TTC549 (cell line): ENCODE measurements around the gene ANKS1B.
"Not testable (repeated sequence)": the region's sequence is repeated elsewhere in the genome, so short reads cannot be mapped to it uniquely, and the experiment has no call there.

Source experiments
- FAIRE-seq: peaks from 2 replicates; lab custom pipeline; 2012; peaks lifted over from hg19 to GRCh38; lab: Jason Lieb, UNC

The ANKS1B gene

DNA sequence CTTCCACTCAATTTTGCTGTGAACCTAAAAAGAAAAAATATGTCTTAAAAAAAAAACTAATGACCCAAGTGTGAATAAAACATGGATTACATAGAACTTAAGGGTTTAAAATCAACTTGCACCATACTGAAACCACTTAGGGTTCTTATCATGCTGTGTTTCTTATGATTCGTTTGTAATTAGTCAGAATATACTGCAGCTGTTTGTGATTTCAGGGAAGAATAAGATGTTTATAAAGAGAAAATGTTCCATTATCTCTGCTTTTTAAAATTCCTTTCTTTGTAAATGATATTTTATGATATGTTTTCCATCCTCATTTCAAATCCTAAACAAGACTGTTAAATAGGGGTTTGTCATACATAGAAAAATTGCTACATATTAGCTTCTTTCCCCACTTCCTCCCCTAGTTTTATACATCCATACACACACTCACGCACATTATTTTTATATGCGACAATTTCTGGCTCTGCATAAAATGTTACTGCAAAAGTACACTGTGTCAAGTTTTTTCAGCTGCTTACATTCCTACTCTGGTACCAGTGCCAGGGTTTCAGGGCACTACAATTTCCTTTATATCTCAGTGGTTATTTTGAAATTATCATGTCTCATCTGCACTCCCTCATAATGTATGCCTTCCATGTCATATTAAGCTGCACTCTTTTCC, 612.3 kb downstream of the ANKS1B start:
- no peak for FAIRE-seq

DNA sequence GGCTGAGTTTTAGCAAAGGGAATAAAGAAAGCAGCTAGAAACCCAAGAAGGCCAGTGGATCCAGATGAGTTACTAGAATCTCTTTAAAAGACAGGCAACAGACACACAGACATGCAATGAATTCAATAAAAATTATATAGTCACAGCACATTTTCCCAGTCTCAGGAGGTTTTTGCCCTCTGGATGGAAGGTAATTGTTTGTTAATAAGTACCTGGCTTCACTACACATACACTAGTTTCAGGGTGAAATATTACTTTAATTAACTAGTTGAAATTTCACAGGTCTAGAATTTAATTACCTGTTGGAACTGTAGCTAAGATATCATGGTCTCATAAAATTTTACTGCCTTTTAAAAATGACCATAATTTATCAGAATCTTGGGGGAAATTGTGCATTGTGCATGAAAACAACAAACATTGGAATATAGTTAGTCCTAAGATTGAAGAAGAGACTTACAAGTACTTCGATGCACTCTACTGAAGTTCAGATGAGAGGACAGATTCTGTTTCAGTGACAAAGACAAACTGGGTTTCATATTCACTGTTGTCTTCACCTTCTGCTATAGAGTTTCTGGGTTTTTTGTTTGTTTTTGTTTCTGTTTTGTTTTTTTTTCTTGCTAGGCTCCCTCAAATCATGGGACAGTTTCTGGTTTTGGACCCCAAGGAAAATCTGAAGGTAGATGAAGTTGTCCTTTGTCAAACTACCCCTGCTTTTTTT, 614.2 kb downstream of the ANKS1B start:
- no peak for FAIRE-seq

DNA sequence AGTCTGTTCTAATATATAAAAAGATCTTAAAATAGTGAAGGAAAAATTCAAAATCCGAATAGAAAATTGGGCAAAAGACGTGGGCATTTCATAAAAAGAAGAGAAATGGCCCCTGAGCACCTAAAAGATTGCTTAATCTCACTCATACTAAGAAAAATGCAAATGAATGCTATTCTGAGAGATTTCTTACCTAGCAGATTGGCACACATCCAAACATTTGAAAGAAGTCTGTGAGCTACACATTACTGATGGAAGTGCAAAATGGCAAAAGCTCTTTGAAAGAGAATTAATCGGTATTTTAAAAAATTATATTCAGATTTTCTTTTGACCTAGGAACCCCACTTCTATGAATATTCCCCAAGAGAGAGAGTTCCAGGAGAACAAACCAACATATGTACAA, 617.6 kb downstream of the ANKS1B start:
- no peak for FAIRE-seq

DNA sequence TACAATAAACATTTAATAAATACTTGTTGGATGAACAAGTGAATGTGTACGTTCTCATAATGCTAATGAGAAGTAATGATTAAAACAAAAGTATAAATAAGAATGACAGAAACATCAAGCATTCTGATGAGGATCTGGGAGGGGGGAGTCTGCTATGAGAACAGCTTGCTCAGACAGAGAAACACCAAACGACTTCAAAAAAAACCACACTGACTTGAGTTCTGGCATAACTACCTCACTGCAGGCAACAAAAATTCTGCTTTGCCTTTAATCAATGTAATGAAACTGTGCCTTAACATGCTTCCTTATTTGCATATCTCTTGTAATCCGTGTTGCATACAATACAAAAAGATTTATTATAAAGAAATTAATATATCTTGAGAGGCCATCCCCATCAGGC, 632.5 kb downstream of the ANKS1B start:
- FAIRE-seq = no peak

DNA sequence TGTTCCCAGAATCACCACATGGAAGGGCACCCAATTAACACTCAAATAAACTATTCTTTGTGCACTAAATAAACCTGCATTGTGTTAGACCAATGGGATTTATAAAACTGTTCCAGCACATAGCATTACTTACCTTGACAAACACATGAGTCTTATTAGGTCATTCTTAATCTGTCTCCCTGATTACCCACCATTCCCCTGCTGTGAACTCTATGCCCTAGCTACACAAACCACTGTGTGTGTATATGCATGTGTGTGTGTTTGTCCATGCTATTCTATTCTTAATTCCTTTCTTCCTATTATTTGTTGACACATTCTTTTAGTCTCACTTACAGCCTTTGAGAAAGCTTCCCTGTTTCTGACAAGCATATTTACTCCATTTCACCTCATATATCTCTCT, 640.8 kb downstream of the ANKS1B start:
- FAIRE-seq = no peak

DNA sequence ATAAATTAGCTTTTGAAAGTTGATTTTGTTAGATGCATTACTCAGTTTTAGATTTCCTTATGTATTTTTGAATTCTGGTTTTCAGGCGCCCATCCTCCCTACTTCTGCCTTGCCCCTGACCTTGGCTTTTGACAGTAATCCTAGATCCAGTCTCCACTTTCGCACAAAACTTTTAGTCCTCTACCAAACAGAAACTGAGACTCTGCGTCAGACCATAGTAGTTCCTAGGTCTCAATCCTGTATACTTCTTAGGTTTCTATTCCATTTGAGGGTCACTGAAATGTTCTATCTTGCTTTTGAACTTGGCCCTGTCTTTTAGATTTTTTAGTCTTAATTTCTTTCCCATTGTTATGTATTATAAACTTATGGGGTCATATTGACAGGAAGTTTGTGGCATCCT, 645.1 kb downstream of the ANKS1B start:
- FAIRE-seq = no peak

DNA sequence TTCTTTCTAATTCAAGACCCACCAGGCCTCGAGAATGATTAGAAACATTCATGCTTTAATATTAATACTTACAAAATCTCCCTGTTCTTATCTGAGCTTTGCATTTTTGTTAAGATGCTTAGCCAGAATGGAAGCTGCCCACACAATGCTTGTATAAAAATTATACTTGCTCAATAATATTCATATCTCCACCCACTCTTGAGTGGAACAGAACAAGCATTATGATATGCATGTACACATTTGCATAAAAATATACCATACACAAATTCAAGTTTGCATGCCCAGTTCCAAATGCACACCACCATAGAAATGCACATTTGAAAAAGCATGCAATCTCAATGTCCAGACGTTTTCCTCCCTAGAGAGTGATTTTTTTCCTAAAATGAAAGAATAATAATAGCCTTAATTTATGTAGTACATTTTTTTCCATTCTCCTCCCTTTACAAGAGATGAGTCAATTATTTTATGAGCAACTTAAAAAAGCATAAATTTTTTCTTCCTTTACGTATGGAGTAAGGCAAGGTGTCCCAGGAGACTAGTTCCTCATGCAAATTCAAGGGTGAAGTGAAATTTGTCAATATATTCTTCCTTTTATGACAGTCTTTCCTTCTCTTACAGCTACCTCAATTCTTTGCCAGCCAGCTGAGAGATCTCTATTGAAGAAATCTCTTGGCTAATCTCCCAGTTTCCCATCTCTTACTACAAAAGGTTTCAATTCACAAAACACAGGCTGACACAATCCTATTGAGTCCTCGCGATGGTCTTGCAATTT, 650.3 kb downstream of the ANKS1B start:
- FAIRE-seq = no peak

DNA sequence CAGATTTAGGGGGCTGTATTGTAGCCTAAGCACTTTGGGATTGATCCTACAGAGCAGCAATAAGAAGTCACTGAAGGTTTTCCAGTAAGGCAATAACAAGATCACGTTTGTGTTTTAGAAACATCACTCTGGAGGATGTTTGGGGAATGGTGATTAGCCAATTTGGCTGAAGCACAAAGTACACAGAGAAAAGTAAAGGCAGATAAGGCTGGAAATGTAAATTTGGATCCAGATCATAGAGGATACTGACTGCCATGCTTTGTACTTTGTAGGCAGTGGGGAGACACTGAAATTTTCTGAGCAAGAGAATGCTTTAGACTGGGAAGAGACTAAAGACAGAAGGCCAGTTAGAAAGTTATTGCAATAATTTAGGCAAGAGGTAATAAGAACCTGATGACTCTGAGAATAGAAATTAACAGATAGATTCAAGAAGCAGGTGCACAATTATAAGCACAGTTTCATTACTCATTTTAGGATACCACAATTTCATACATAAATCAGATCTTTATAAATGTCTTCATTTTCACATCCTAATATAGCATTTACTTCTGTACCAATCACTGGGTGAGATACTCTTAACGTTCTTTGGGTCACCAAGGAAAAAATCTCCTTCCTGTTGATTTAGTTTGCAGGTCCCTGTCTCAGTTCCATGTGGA, 651.7 kb downstream of the ANKS1B start:
- no peak for FAIRE-seq

DNA sequence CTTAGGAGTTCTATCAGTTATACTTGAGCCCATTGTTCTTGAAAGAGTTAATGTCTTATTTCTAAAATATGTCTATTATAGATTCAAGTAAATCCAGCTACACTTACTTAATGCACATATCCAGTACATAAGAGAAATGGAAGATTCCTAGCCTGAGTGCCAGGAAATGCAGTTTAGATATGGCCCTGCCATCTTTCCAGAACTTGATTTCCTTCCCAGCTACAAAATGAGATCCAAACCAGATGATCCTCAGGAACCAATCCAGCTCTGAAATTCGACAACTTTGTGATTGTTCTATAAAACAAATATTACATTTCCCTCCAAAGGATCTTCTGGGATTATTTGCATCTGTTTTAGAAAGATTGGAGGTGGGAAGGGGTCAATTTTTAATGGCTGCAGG, 654.5 kb downstream of the ANKS1B start:
- no peak for FAIRE-seq

DNA sequence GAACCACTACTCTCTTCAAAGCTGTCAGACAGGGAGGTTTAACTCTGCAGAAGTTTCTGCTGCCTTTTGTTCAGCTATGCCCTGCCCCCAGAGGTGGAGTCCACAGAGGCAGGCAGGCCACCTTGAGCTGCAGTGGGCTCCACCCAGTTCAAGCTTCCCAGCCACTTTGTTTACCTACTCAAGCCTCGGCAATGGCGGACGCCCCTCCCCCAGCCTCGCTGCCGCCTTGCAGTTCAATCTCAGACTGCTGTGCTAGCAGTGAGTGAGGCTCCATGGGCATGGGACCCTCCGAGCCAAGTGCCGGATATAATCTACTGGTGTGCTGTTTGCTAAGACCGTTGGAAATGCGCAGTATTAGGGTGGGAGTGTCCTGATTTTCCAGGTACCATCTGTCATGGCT, 663.5 kb downstream of the ANKS1B start:
- FAIRE-seq = not testable (repeated sequence)

DNA sequence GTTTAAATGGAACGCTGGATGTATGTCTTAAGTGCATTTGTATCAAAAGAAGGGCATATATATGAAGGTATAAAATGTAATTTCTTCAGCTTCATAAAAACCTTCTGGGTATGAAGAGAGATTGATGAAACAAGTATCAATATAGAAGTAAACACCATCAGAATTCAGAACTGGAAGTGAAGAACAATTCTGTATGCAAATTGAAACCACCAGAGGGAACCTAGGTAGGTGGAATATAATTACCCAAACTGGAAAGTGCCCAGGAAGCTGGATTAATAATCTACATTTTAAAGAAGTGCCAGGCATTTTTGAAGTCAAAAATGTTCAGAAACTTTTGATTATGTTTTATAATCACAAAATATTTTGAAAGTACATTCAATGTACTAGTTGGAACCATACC, 673.4 kb downstream of the ANKS1B start:
- FAIRE-seq = no peak

DNA sequence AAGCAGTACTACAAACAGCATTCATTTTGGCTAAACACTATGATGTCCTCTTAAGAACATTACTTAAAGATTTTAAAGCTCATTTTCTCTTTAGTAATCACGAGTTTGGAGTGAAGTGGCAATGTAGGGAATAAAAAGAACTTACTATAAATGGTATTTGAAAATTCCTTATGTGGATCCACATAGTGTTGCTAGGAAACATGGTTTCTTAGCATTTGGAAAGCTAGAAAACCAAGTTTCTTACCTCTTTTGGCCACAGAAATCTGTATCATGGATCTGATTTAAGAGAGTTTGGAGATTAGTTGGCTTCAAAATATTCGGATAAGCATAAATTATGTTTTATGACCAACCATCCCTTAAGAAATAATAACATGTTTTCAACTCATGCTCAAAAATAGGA, 674.9 kb downstream of the ANKS1B start:
- no peak for FAIRE-seq

DNA sequence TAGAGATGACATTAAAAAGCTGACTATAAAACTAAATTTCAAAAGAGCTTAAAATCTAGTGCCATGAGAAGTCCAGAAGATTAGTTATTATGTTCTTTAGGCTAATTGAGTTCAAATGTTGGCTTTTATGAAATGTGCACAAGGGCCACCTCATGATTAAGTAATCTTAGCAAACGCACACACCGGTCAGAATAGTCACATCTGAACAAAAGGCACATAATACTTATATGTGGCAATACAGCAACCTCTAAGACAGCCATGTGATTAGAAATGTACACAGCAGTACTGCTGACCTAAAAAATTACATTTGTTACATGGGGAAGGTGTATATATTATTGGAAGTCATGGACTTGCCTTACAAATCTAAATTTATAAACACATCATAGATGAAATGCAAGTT, 681.9 kb downstream of the ANKS1B start:
- FAIRE-seq = no peak

DNA sequence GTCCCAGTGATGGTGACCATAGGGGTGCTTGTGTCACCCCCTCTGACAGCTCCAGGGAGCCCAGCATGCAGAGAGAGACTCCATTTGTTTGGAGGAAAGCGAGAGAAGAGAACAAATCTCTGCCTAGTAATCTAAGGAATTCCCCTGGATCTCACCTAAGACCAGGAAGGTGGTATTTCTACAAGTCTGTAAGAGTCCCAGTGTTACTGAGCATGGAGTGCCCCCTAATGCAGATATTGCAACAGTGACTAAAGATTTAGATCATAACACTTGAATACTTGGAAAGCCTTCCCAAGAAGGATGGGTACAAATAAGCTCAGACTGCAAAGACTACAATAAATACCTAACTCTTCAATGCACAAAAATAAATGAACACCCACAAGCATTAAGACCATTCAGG, 697.6 kb downstream of the ANKS1B start:
- no peak for FAIRE-seq

DNA sequence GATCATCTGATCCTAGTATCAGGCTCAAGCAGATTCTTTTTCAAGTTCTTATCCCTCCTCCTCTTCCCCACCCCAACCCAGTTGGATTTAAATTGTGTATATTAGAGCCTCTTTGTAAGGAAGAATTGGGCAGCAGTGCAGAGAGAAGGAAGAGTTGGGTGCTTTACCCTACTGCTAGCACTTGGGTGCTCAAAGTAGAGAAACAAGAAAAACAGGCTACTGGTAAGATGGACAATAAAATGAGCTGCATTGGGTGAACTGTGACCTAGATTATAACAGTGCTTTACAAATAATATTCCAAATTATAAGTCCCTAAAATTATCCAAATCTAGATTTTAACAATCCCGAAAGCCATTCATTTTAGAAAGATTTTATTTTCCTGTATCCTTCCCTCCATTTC, 700.6 kb downstream of the ANKS1B start:
- FAIRE-seq = no peak

DNA sequence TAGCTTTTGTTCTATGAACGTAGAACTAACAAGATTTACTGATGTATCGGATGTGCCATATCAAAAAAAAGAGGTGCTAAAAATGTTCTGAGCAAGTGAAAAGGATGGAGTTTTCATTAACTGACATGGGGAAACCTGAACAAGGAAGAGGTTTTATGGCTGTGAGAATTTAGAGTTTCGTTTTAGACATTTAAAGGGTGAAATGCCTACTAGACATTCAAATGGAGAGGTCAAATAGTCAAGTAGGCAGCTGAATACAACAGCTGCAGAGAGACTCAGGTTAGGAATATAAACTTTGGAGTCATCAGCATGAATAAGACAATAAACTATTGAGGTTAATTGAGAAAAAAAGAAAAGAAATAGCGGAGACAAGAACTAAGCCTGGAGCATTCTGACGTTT, 702.1 kb downstream of the ANKS1B start:
- no peak for FAIRE-seq

DNA sequence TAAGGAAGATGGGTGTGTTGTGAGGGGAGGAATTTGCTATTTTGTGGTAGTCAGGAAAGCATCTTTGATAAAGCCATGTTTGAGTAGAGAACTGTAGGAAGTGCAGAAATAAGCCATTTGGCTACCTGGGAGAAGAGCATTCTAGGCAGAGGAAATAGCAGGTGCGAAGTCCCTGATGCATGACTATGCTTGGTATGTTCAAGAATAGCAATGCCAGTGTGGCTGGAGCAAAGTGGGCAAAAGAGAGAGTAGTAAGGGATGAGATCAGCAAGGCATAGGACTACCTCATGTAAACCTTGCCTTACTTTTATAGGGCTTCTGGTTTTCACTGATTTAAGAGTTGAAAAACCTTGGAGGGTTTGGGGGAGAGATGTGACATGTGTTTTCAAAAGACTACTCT, 702.6 kb downstream of the ANKS1B start:
- no peak for FAIRE-seq

DNA sequence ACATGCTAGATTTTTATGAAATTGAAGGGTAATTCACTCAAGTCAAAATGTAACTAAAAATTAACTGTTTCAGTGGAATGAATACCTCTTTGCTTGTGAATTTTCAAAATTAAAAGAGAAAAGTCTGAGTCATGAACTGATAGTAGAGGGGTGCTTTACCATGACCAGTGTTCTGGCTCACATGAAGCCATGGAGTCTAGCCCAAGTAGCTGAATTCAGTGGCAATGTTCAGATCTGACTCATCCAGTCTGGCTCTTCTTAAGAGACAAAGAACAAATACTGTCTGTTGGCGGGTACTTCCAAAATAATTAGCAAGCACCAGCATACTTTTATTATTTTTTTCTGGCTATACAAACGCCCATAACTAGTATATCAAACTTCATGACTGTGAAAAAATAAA, 703.5 kb downstream of the ANKS1B start:
- no peak for FAIRE-seq

DNA sequence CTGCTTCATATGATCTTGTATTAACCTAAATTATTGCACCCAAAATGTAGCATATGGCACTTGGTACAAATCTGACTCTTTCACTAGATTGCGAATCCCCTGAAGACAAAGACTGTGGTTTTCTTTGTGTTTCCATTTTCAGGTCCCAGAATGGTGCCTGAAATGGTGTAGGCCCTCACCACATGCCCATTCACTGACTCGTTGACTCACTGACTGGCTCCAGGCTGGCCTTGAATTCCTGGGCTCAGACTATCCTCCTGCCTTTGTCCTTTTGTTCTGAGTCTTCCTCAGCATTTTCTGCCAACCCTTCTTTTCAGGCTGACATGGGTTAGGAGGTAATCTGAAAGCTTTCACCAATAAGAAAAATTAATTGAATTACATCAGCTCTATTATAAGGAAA, 705.8 kb downstream of the ANKS1B start:
- FAIRE-seq = no peak

DNA sequence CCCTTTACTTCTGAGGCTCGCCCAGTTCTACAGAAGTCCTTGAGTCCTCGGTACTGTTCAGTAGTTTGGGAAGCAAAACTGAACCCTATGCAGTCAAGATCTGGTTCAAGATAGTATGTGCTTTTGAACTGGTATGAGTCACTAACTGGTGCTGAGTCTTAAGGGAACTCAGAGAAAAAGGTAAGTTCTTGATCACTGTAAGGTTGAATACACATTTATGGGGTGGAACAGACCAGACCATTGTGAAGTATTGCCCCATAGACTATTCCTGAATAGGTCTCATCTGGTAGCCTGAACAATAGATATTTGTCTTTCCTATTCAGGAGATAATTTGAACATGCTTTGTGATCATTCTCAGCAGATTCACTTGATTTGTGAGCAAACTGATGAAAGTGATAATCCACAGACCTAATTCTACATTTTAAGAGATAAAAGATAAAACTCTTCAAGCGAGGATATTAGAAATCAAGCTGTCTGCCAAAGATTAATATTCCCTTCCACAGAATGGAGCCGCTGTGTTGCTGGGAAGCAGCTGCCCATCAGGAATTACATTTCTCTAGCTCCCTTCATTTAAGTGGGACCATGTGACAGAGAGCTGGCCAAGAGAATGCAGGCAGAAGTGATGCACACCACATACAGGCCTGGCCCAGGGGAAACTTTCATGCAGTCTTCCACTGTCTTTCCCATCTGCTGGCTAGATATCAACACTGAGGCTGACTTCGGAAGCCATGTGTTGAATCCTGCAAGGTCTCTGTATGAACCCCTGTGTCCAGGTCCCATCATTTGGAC, 707.0 kb downstream of the ANKS1B start:
- no peak for FAIRE-seq

DNA sequence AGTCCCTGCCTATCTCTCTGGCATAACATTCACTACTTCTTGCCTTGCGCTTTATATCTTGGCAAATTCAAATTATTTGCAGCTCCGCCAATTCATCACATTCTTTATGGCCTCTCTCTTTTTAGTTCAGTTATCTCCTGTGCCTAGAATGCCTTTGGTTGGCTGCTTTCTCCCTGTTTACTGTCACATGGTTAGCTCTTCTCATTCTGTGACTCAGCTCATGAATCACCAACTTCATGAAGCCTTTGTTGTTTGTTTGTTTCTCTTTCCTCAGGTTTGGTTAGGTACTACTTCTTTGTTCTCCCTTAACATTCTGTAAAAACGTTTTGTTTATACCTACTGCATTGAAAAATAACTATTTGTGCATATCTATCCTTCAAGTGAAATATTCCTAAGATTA, 713.7 kb downstream of the ANKS1B start:
- FAIRE-seq = no peak

DNA sequence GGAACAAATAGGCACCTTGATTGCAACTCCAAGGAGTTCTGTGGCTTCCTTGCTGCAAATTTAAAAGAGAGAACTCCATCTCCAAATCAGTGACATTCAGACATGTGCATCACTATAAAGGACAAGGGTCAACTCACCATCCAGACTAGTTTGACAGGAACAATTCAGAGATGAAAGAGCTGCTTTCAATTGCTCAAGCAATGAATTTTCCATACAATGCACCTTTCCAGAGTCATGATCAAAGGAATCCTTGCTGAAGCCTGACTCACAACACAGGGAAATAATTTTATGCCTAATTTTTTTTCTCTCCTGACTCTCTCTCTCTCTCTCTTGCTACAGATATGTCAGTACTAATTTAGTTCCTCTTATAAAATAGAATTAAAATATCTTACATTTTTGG, 717.7 kb downstream of the ANKS1B start:
- FAIRE-seq = no peak
